Measurements from ENCODE around the gene SLC27A4. TPM values are rescaled to one million over a fixed set of nuclear protein-coding genes. Genes with fewer than 3 reads are reported as not detected.
A peak's percentile ranks its signal among the peaks of the same experiment; 100 is the strongest.

Gene SLC27A4
- total and polyA plus RNA-seq, 3 donors from 2014 or later = 32.8 to 38.0 (median 37.1) TPM

GRCh38 chr9:128370752-128371629 is 30.7 kb downstream of the SLC27A4 start, which contains the start of gene URM1:
URM1 (plus strand) TSS chr9:128371374; CDS start chr9:128371381, 7 bp downstream.
- TF ChIP-seq POLR2A (IDR thresholded peaks at IDR 0.05) (peak; percentile 85), CTCF (IDR thresholded peaks at IDR 0.05) (no peak)
- Histone ChIP-seq H3K4me3 (peak within 1 kb of the TSS; percentile 70 to 78), H3K27me3 (no peaks in the 10 kb centered on the region), H3K36me3 (ENCODE audit: low read depth, missing control alignments) (no peaks in the 10 kb centered on the region), H3K27ac (peak within 1 kb of the TSS; percentile 55 to 91), H3K9me3 (no peaks in the 10 kb centered on the region), H3K4me1 (peaks cover 14% of the 10 kb centered on the region)
- intact Hi-C loops (cut with DNase I; ENCODE audit: low total_unique reads) = loop anchor here (5.0 kb wide), 1 partner anchor 1599 kb away; no protein-coding TSS in a partner anchor
- 0 to 1% methylated on average over 37 to 43 of the region's 55 CpGs for WGBS, 2 donors
- peak; percentile 97 for DNase-seq

- H3K36me3 ChIP-seq (ENCODE audit: low read depth, missing control alignments) = no peaks in the 10 kb centered on the region
- no peaks in the 10 kb centered on the region for H3K27me3 ChIP-seq
- no peak for TF ChIP-seq POLR2A (IDR thresholded peaks at IDR 0.05)
- no peak for TF ChIP-seq CTCF (IDR thresholded peaks at IDR 0.05)
- H3K27ac ChIP-seq = peak overlapping the region in 1 of 2 donors; percentile 91
- whole genome bisulfite sequencing, 2 donors = 0% methylated on average over 10 of the region's 10 CpGs
- no peaks in the 10 kb centered on the region for H3K9me3 ChIP-seq
- peak overlapping the region; percentile 70 to 78 for H3K4me3 ChIP-seq
- H3K4me1 ChIP-seq = peaks cover 14% of the 10 kb centered on the region
- no peak for DNase-seq
- intact Hi-C loops (cut with DNase I; ENCODE audit: low total_unique reads) = loop anchor here (5.0 kb wide), 1 partner anchor 1599 kb away; no protein-coding TSS in a partner anchor
These were observed 31.3 kb downstream of the SLC27A4 start for GRCh38 chr9:128371630-128372117.

GRCh38 chr9:128372188-128372641 is 31.9 kb downstream of the SLC27A4 start:
- Histone ChIP-seq H3K4me3 (no peak overlapping the region), H3K27me3 (no peaks in the 10 kb centered on the region), H3K27ac (no peak overlapping the region), H3K36me3 (ENCODE audit: low read depth, missing control alignments) (no peaks in the 10 kb centered on the region), H3K4me1 (peaks cover 14% of the 10 kb centered on the region), H3K9me3 (no peaks in the 10 kb centered on the region)
- intact Hi-C loops (cut with DNase I; ENCODE audit: low total_unique reads) = loop anchor here (5.0 kb wide), 1 partner anchor 1600 kb away; no protein-coding TSS in a partner anchor
- no peak for DNase-seq
- WGBS, 2 donors = 23 to 41% methylated on average over 4 of the region's 4 CpGs
- TF ChIP-seq CTCF (IDR thresholded peaks at IDR 0.05) (no peak), POLR2A (IDR thresholded peaks at IDR 0.05) (no peak)

- intact Hi-C loops (cut with DNase I; ENCODE audit: low total_unique reads) = loop anchor here (5.0 kb wide), 1 partner anchor 1600 kb away; no protein-coding TSS in a partner anchor
- no peaks in the 10 kb centered on the region for H3K36me3 ChIP-seq (ENCODE audit: low read depth, missing control alignments)
- H3K27ac ChIP-seq = no peak overlapping the region
- TF ChIP-seq POLR2A (IDR thresholded peaks at IDR 0.05) = no peak
- TF ChIP-seq CTCF (IDR thresholded peaks at IDR 0.05) = no peak
- no peak for DNase-seq
- WGBS, 2 donors = 75 to 94% methylated on average over 1 of the region's 1 CpG
- H3K4me3 ChIP-seq = no peak overlapping the region
- no peaks in the 10 kb centered on the region for H3K9me3 ChIP-seq
- peaks cover 14% of the 10 kb centered on the region for H3K4me1 ChIP-seq
- H3K27me3 ChIP-seq = no peaks in the 10 kb centered on the region
These were observed 32.5 kb downstream of the SLC27A4 start for GRCh38 chr9:128372784-128373183.
